K562 (cell line): ENCODE measurements around the gene KCNK4. TPM values are rescaled to one million over a fixed set of nuclear protein-coding genes. Genes with fewer than 3 reads are reported as not detected.
A peak's percentile ranks its signal among the peaks of the same experiment; 100 is the strongest.

Experiments
- ATAC-seq: fragments of 200-7000 bp; cut with Tn5 transposase; 3 replicates; pipeline ENCODE4 v1.9.1; 2020; ENCODE audit warnings: moderate library complexity
- BruUV-seq: library from RNA; stranded (reverse); fragments of 400-500 nt; replicated peaks from 2 replicates; lab custom pipeline; 2021; lab: Mats Ljungman, UMichigan
- CTCF ChIA-PET: fragments of 300-600 bp; formaldehyde crosslinking; extraction: SDS; loops from one replicate; lab custom pipeline; 2021; ENCODE audit warnings: low intra/inter-chr PET ratio; lab: Yijun Ruan, JAX
- POLR2A ChIA-PET: fragments of 300-600, 350-650 bp; sonication (Branson Sonifier 250); formaldehyde crosslinking; extraction: SDS; loops from one replicate; lab custom pipeline; 2021; ENCODE audit warnings: antibody characterized with exemption, inconsistent platforms; lab: Yijun Ruan, JAX
- DNase-seq, 4 experiments: peaks; one replicate each; pipeline versions ENCODE4 v3.0.0 to v3.0.0-alpha.2; 2011 to 2018; ENCODE audit warnings: low spot score in 3 of 4, mixed read lengths in 3 of 4; ENCODE audit errors: extremely low read depth in 1 of 4
- FAIRE-seq: peaks from 2 replicates; lab custom pipeline; 2011; peaks lifted over from hg19 to GRCh38; lab: Jason Lieb, UNC
- H2AFZ ChIP-seq: 2 replicates; pipeline ENCODE4 v1.6.0; 2011; ENCODE audit warnings: low read depth, low read length, control low read depth, inconsistent platforms
- H3K27ac ChIP-seq: fragments of 200-600 bp; 3 replicates; pipeline ENCODE4 v1.8.0; 2011; ENCODE audit warnings: low read depth, mild to moderate bottlenecking, control low read depth, inconsistent platforms, low read length, moderate library complexity, mixed read lengths; ENCODE audit errors: extremely low read depth
- H3K27me3 ChIP-seq, 2 experiments: fragments of 300-600 bp in 1 of 2; 2 replicates in 1 of 2; 3 replicates in 1 of 2; pipeline versions ENCODE4 v1.6.0 to v1.8.0; 2011; ENCODE audit warnings: inconsistent platforms in 2 of 2, low read length in 2 of 2, mild to moderate bottlenecking in 1 of 2, mixed read lengths in 1 of 2, moderate library complexity in 1 of 2; ENCODE audit not compliant: control insufficient read depth in 2 of 2, insufficient read depth in 2 of 2
- H3K36me3 ChIP-seq: fragments of 300-600 bp; 3 replicates; pipeline ENCODE4 v1.8.0; 2011; ENCODE audit warnings: mild to moderate bottlenecking, low read length, inconsistent platforms; ENCODE audit not compliant: control insufficient read depth, insufficient read depth
- H3K4me1 ChIP-seq, 2 experiments: fragments of 200-600 bp in 1 of 2; replicated peaks in 1 of 2; 2 replicates in 1 of 2; 3 replicates in 1 of 2; pipeline versions ENCODE4 v1.5.1 to v1.8.0; 2011; ENCODE audit warnings: inconsistent platforms in 2 of 2, low read length in 2 of 2, mild to moderate bottlenecking in 1 of 2, mixed read lengths in 1 of 2, moderate library complexity in 1 of 2; ENCODE audit not compliant: control insufficient read depth in 2 of 2, insufficient read depth in 2 of 2
- H3K4me2 ChIP-seq: 2 replicates; pipeline ENCODE4 v1.6.1; 2011; ENCODE audit warnings: low read length, control low read depth, inconsistent platforms, mixed read lengths; ENCODE audit not compliant: insufficient read depth
- H3K4me3 ChIP-seq: fragments of 200-600 bp; sonication (generic), shearing (Covaris generic); 2 replicates; pipeline ENCODE4 v1.5.1; 2016; ENCODE audit warnings: control low read depth, inconsistent platforms
- H3K79me2 ChIP-seq: fragments of 200-600 bp; 3 replicates; pipeline ENCODE4 v1.8.0; 2011; ENCODE audit warnings: low read length, inconsistent platforms; ENCODE audit not compliant: control insufficient read depth, insufficient read depth
- H3K9ac ChIP-seq, 2 experiments: 2 replicates each; pipeline versions ENCODE4 v1.6.0 to v1.6.1; 2011; ENCODE audit warnings: low read depth in 2 of 2, low read length in 2 of 2, control low read depth in 1 of 2, inconsistent platforms in 1 of 2, mild to moderate bottlenecking in 1 of 2, mixed read lengths in 1 of 2; ENCODE audit not compliant: insufficient read depth in 1 of 2
- H3K9me1 ChIP-seq: one replicate; pipeline ENCODE4 v1.6.0; 2011; ENCODE audit warnings: inconsistent platforms, mild to moderate bottlenecking, low read length, moderate library complexity; ENCODE audit not compliant: control insufficient read depth, insufficient read depth
- H3K9me3 ChIP-seq: replicated peaks from 2 replicates; pipeline ENCODE4 v1.5.1; 2011; ENCODE audit warnings: low read depth, low read length, inconsistent platforms; ENCODE audit not compliant: control insufficient read depth, insufficient read depth
- H4K20me1 ChIP-seq: replicated peaks from 2 replicates; pipeline ENCODE4 v1.6.1; 2011; ENCODE audit warnings: low read length, inconsistent platforms, mixed read lengths; ENCODE audit not compliant: control insufficient read depth, insufficient read depth
- DPF2 ChIP-seq: fragments of 450-650 bp; IDR thresholded peaks from 2 replicates; pipeline ENCODE4 v1.6.1; 2016
- ELF4 ChIP-seq: fragments of 450-650 bp; formaldehyde crosslinking; IDR thresholded peaks from 2 replicates; pipeline ENCODE4 v1.4.0; 2022; ENCODE audit warnings: missing genetic modification characterization
- LEF1 ChIP-seq: fragments of 450-650 bp; IDR thresholded peaks from 2 replicates; pipeline ENCODE4 v1.6.1; 2016; ENCODE audit warnings: mild to moderate bottlenecking
- NKRF ChIP-seq: fragments of 450-650 bp; IDR thresholded peaks from 2 replicates; pipeline ENCODE4 v1.6.1; 2016; ENCODE audit warnings: borderline replicate concordance
- POLR2B ChIP-seq: fragments of 450-650 bp; IDR thresholded peaks from 2 replicates; pipeline ENCODE4 v1.6.1; 2018; ENCODE audit warnings: low read depth; ENCODE audit not compliant: partially characterized antibody
- VEZF1 ChIP-seq: fragments of 200-800 bp; sonication (Bioruptor generic); IDR thresholded peaks from 2 replicates; pipeline ENCODE4 v1.6.1; 2017; ENCODE audit warnings: missing genetic modification characterization, missing compliant biosample characterization
- ZNF589 ChIP-seq: fragments of 200-800 bp; sonication (Bioruptor generic); IDR thresholded peaks from 2 replicates; pipeline ENCODE4 v1.6.1; 2016; ENCODE audit warnings: low read depth, missing genetic modification characterization, missing compliant biosample characterization
- WGBS: fragments of 100-300 bp; shearing (Covaris generic); methylation state at CpG from one replicate; pipeline ENCODE4 v1.1.6; 2016; ENCODE audit warnings: low coverage, mixed read lengths; ENCODE audit not compliant: insufficient coverage; ENCODE audit errors: missing lambda C conversion rate; 5-methylcytosine and 5-hydroxymethylcytosine counted together
- in situ Hi-C: fragments of 300-500 bp; cut with MboI; formaldehyde crosslinking; loops from 4 replicates; pipeline ENCODE4 v1.15.0; 2018; ENCODE audit warnings: inconsistent platforms, mixed read lengths
- intact Hi-C: fragments of 100-400 bp; cut with micrococcal nuclease; formaldehyde crosslinking; loops from 2 replicates; pipeline ENCODE4 v1.14.2; 2022
- polyA plus RNA-seq, 8 experiments: library from polyadenylated mRNA; depleted of rRNA in 4 of 8; stranded (reverse) in 5 of 8; unstranded in 3 of 8; fragments of >200 nt; fragmentation: Nextera tagmentation in 2 of 8; fragmentation: Illumina TruSeq in 1 of 8; extraction: Ambion mirVana in 2 of 8; extraction: Trizol in 1 of 8; gene quantifications; 2 replicates each; pipeline versions ENCODE4 v1.2.1 to v1.2.3, GENCODE V29; 2011 to 2014; ENCODE audit warnings: inconsistent platforms in 1 of 8, missing spikeins in 1 of 8
- total RNA-seq, 7 experiments: library from RNA; depleted of rRNA in 6 of 7; stranded (reverse); fragments of >200 nt in 6 of 7; fragmentation: Illumina TruSeq in 2 of 7; extraction: Trizol in 2 of 7; gene quantifications; 2 replicates each; pipeline versions ENCODE4 v1.2.1 to v1.2.3, GENCODE V29; 2011 to 2021; ENCODE audit warnings: low replicate concordance in 1 of 7
- TF ChIP-seq, protein P1 (sequence below), 2 experiments: fragments of 450-650 bp; conservative IDR thresholded peaks; 2 replicates each; pipeline ENCODE4 v1.6.1; 2017; ENCODE audit warnings: mild to moderate bottlenecking in 2 of 2, moderate library complexity in 2 of 2

KCNK4 gene
- total and polyA plus RNA-seq, 9 of the 15 experiments (the other 6 are each of a cell fraction or from before 2014, with no cell fraction given) = not detected

GRCh38 chr11:64331569-64332371, 40.7 kb downstream of the KCNK4 start:
- no peaks in the 10 kb centered on the region for H3K79me2 ChIP-seq
- peak overlapping the region; percentile 67 to 89 for H3K9ac ChIP-seq
- peak overlapping the region; percentile 72 for H3K4me2 ChIP-seq
- no peaks in the 10 kb centered on the region for H3K27me3 ChIP-seq
- WGBS = 26% methylated on average over 19 of the region's 20 CpGs
- ChIA-PET CTCF (interaction anchor here (1.3 kb wide), 1 partner anchor 14 kb away, joined by 4 read pairs; the partner anchor contains the start of genes PRDX5 and TRMT112), POLR2A (interaction anchor here (0.6 to 1.8 kb wide), 13 partner anchors 9 to 334 kb away, joined by 3 to 15 read pairs (median 4); partner anchors contain the start of genes ESRRA, PRDX5 and TRMT112)
- H3K36me3 ChIP-seq = no peaks in the 10 kb centered on the region; the same call in 2 of the 3 replicates
- no peaks in the 10 kb centered on the region for H4K20me1 ChIP-seq
- no peak overlapping the region for H3K4me3 ChIP-seq
- DNase-seq = peak; percentile 72 to 91 (median 74)
- peaks cover 32 to 48% of the 10 kb centered on the region in 2 experiments for H3K4me1 ChIP-seq
- in situ Hi-C loops = no loop called here
- ATAC-seq = peak; percentile 77
- H3K27ac ChIP-seq = peak overlapping the region; percentile 79
- BruUV-seq = no TSS peak
- intact Hi-C loops = loop anchor here (1.0 kb wide), 1 partner anchor 14 kb away; the partner anchor contains the start of gene TRMT112
- FAIRE-seq = peak; percentile 87
- H2AFZ ChIP-seq = peak overlapping the region; percentile 100
- no peaks in the 10 kb centered on the region for H3K9me1 ChIP-seq
- no peaks in the 10 kb centered on the region; the same call in 1 of the 2 replicates for H3K9me3 ChIP-seq
- peak; percentile 44 for TF ChIP-seq POLR2B
- TF ChIP-seq NKRF = peak; percentile 84; the same call in 1 of the 2 replicates
- peak; percentile 96 for TF ChIP-seq DPF2
- TF ChIP-seq LEF1 = peak; percentile 83
- peak; percentile 57 for TF ChIP-seq VEZF1 (CRISPR knock-in tag)
- TF ChIP-seq ZNF589 = peak; percentile 38; the same call in 1 of the 2 replicates
- peak; percentile 96 for TF ChIP-seq ELF4
- TF ChIP-seq, protein P1, sequence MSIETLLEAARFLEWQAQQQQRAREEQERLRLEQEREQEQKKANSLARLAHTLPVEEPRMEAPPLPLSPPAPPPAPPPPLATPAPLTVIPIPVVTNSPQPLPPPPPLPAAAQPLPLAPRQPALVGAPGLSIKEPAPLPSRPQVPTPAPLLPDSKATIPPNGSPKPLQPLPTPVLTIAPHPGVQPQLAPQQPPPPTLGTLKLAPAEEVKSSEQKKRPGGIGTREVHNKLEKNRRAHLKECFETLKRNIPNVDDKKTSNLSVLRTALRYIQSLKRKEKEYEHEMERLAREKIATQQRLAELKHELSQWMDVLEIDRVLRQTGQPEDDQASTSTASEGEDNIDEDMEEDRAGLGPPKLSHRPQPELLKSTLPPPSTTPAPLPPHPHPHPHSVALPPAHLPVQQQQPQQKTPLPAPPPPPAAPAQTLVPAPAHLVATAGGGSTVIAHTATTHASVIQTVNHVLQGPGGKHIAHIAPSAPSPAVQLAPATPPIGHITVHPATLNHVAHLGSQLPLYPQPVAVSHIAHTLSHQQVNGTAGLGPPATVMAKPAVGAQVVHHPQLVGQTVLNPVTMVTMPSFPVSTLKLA (conservative IDR thresholded peaks at IDR 0.05) = peak; percentile 54 to 70; a peak in 2 of 4 replicates
